GM12891 (cell line): Measurements from ENCODE around the gene PPFIBP1.
A peak's percentile ranks its signal among the peaks of the same experiment; 100 is the strongest.

Source experiments
- DNase-seq: peaks from one replicate; pipeline ENCODE4 v3.0.0; 2011; ENCODE audit warnings: low spot score; ENCODE audit not compliant: insufficient read length
- FAIRE-seq: peaks from 2 replicates; lab custom pipeline; 2011; peaks lifted over from hg19 to GRCh38; lab: Jason Lieb, UNC
- PAX5 ChIP-seq: IDR thresholded peaks from 2 replicates; pipeline ENCODE4 v1.6.1; 2011; ENCODE audit warnings: low read length, moderate library complexity, mild to moderate bottlenecking; ENCODE audit not compliant: insufficient read depth, severe bottlenecking
- POLR2A ChIP-seq: IDR thresholded peaks from 2 replicates; pipeline ENCODE4 v1.6.1; 2011; ENCODE audit warnings: low read depth, low read length, control low read depth
- POLR2AphosphoS5 ChIP-seq: IDR thresholded peaks from 2 replicates; pipeline ENCODE4 v1.6.1; 2011; ENCODE audit warnings: low read depth, low read length, control low read depth
- POU2F2 ChIP-seq: IDR thresholded peaks from 2 replicates; pipeline ENCODE4 v1.6.1; 2011; ENCODE audit warnings: low read depth, mild to moderate bottlenecking, control low read depth, low read length, moderate library complexity
- SPI1 ChIP-seq: IDR thresholded peaks from 2 replicates; pipeline ENCODE4 v1.6.1; 2011; ENCODE audit warnings: low read depth, low read length, control low read depth
- TAF1 ChIP-seq: IDR thresholded peaks from 2 replicates; pipeline ENCODE4 v1.6.1; 2011; ENCODE audit warnings: low read depth, low read length, control low read depth

PPFIBP1 gene

DNA sequence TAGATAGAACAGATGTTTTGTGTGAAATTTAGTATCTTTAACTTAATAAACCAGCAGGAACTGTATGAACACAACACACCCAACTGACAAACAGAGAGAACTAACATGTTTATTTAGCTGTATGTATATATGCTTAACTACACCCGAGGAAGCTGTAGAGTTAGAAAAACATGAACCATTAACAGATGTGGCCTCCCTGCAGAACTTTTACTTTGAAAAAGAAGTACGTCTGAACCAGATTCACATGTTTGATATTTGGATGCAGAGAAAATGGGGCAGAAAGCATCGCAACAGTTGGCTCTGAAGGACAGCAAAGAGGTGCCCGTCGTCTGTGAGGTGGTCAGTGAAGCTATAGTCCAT, 172.3 kb downstream of the PPFIBP1 start, which contains the start of gene REP15:
Gene REP15, plus strand, starts transcription at position 155 of the 360 bp plus-strand sequence. Its CDS starts 116 bp downstream, at position 271.
- DNase-seq (no peak), FAIRE-seq (no peak)
- TF ChIP-seq PAX5 (no peak), POU2F2 (no peak), SPI1 (no peak), TAF1 (no peak), POLR2AphosphoS5 (no peak), POLR2A (no peak)

- FAIRE-seq: no peak
These were observed 173.0 kb downstream of the PPFIBP1 start for GRCh38 chr12:27696864-27697564.

DNA sequence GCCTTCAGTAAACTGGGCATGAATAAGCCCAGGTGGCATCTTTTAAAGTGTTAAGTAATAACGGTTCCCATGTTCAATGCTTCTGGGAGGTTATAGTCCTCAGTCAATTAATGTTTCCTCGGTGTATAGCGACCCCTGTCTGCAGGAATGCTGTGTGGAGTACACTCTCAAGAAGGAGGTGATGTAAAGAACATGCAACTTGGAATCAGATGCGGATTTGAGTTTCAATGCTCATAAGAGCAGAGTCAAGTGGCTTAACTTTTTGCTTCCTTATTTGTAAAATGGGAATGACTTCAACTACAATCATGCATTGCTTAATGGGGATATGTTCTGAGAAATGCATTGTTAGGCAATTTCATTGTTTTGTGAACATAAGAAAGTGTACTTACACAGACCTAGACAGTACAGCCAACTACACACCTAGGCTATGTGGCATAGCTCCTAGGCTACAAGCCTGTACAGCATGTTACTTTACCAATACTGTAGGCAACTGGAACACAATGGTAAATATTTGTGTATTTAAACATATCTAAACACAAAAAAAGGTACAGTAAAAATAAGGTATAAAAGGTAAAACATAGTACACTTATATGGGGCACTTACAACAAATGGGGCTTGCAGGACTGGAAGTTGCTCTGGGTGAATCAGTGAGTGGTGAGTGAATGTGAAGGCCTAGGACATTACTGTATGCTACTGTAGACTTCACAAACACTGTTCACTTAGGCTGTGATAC, 179.9 kb downstream of the PPFIBP1 start:
- no peak for TF ChIP-seq POLR2A
- TF ChIP-seq SPI1: no peak
- TF ChIP-seq POLR2AphosphoS5: no peak
- no peak for TF ChIP-seq PAX5
- TF ChIP-seq POU2F2: no peak
- no peak for TF ChIP-seq TAF1
- peak; percentile 94 for FAIRE-seq
- peak; percentile 30 for DNase-seq

More at GRCh38 chr12:27696864-27697564, 173.0 kb downstream of the PPFIBP1 start:
- TF ChIP-seq TAF1: no peak
- no peak for TF ChIP-seq POLR2A
- no peak for TF ChIP-seq PAX5
- no peak for TF ChIP-seq POU2F2
- no peak for TF ChIP-seq SPI1
- TF ChIP-seq POLR2AphosphoS5: no peak
- no peak for DNase-seq

- TF ChIP-seq POU2F2: no peak
- no peak for TF ChIP-seq TAF1
- no peak for TF ChIP-seq SPI1
- no peak for TF ChIP-seq PAX5
- no peak for TF ChIP-seq POLR2A
- no peak for TF ChIP-seq POLR2AphosphoS5
- DNase-seq (no peak), FAIRE-seq (no peak)
These were observed 181.3 kb downstream of the PPFIBP1 start for GRCh38 chr12:27705263-27705662.

DNA sequence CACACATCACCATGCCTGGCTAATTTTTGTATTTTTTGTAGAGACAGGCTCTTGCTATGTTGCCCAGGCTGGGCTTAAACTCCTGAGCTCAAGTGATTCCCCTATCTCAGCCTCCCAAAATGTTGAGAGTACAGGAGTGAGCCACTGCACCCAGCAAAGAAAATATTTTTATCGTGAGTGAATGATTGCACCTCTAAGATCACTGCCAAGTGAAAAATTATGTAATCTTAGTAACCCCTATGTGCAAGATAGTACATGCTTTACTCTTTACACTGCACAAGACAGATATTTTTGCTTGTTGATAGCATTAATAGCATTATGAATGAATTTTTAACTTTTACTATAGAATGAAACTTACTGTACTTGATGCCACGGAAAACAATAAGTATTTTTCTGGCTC, 183.2 kb downstream of the PPFIBP1 start:
- TF ChIP-seq PAX5 (no peak), POU2F2 (no peak), SPI1 (no peak), POLR2A (no peak), TAF1 (no peak), POLR2AphosphoS5 (no peak)
- FAIRE-seq: no peak
- DNase-seq: no peak

DNA sequence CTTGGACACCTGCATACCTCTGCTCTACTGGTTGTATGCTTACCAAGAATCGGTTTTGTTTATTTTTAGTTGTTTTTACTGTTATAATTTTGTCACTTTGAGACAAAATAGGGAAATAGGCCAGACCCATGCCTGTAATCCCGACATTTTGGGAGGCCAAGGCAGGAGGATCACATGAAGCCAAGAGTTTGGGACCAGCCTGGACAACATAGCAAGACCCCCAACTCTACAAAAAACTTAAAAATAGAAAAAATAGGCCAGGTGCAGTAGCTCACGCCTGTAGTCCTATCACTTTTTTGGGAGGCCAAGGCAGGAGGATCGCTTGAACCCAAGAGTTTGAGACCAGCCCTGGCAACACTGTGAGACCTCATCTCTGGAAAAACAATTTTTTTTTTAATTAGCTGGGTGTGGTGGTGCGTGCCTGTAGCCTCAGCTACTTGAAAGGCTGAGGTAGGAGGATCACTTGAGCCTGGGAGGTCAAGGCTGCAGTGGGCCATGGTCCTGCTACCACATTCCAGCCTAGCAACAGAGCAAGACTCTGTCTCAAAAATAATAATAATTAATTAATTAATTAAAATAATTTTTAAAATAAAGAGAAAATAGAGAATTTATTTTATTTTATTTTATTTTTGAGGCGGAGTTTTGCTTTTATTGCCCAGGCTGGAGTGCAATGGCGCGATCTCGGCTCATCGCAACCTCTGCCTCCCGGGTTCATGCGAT, 185.4 kb downstream of the PPFIBP1 start:
- FAIRE-seq (no peak), DNase-seq (no peak)
- TF ChIP-seq PAX5 (no peak), POLR2A (no peak), TAF1 (no peak), POU2F2 (no peak), SPI1 (no peak), POLR2AphosphoS5 (no peak)

DNA sequence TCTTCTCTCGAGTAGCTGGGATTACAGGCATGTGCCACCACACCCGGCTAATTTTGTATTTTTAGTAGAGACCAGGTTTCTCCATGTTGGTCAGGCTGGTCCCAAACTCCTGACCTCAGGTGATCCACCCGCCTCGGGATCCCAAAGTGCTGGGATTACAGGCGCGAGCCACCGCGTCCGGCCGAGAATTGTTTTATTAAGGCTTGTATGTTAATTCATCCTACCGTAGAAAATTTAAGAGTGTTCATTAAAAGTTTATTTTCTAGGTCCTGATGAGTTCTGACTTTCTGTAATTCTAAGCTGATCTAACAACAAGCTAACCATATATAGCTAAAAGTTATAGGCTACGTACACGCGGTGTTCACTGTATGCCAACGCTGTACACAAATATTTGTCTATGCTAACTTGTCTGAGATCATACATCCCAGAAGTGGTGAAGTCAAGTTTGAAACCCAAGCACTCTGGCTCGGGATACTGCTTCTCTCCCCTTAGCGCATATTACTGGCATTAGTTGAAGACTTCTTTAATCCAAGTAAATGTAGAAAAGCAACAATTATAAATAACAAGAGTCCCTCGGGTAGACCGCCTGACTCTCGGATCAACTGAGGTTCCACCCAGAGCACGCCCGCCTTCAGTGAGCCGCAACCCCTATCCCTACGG, 186.1 kb downstream of the PPFIBP1 start:
- FAIRE-seq: no peak
- TF ChIP-seq SPI1: no peak
- no peak for TF ChIP-seq TAF1
- TF ChIP-seq POU2F2: no peak
- TF ChIP-seq POLR2AphosphoS5: no peak
- TF ChIP-seq POLR2A: no peak
- TF ChIP-seq PAX5: no peak
- DNase-seq: no peak

- DNase-seq (peak; percentile 71), FAIRE-seq (peak; percentile 98)
- TF ChIP-seq PAX5 (no peak), TAF1 (peak; percentile 96), POLR2AphosphoS5 (peak; percentile 91), POU2F2 (peak; percentile 83), SPI1 (peak; percentile 35; the same call in 1 of the 2 replicates), POLR2A (peak; percentile 97)
These were observed 186.7 kb downstream of the PPFIBP1 start, which contains the start of gene MRPS35 for GRCh38 chr12:27710592-27711316. MRPS35 (plus strand) TSS chr12:27710832; CDS start chr12:27710844, 12 bp downstream.
